Measurements from ENCODE around the gene GUSB.

DNA sequence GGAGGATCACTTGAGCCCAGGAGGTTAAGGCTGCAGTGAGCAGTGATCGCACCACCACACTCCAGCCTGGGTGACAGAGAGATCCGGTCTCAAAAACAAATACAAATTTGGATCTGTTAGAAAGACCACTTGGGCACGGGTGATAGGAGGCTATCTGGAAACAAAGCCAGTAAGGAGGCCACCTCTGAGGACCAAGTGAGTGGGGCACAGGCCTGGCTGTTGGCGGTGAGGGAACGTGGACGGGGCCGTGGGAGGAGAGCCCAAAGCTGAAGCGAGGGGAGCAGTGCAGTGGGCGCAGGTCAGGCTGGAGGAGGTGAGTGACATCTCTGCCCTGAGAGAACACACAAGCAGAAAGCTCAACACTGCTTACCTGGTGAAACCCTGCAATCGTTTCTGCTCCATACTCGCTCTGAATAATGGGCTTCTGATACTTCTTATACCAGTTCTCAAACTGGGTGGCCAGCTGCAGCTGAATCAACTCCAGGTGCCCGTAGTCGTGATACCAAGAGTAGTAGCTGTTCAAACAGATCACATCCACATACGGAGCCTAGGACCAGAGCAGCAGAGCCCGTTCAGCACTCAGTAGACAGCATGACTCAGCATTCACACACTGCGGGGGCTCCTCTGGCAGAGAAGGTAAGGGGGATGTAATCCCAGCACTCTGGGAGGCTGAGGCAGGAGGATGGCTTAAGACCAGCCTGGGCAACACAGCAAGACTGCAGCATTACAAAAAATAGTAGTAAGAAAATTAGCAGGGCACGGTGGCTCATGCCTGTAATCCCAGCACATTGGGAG lies 14.5 kb downstream of the GUSB start:
- TF ChIP-seq, protein P1, sequence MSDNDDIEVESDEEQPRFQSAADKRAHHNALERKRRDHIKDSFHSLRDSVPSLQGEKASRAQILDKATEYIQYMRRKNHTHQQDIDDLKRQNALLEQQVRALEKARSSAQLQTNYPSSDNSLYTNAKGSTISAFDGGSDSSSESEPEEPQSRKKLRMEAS (CRISPR knock-in tag; IDR thresholded peaks at IDR 0.05): no peak
- no peak for TF ChIP-seq LARP7 (IDR thresholded peaks at IDR 0.05)
- no peak for TF ChIP-seq DIDO1 (tag; IDR thresholded peaks at IDR 0.05; ENCODE audit: low read depth)
- TF ChIP-seq, protein P2, sequence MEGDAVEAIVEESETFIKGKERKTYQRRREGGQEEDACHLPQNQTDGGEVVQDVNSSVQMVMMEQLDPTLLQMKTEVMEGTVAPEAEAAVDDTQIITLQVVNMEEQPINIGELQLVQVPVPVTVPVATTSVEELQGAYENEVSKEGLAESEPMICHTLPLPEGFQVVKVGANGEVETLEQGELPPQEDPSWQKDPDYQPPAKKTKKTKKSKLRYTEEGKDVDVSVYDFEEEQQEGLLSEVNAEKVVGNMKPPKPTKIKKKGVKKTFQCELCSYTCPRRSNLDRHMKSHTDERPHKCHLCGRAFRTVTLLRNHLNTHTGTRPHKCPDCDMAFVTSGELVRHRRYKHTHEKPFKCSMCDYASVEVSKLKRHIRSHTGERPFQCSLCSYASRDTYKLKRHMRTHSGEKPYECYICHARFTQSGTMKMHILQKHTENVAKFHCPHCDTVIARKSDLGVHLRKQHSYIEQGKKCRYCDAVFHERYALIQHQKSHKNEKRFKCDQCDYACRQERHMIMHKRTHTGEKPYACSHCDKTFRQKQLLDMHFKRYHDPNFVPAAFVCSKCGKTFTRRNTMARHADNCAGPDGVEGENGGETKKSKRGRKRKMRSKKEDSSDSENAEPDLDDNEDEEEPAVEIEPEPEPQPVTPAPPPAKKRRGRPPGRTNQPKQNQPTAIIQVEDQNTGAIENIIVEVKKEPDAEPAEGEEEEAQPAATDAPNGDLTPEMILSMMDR (IDR thresholded peaks at IDR 0.05 in 2 of 3, conservative IDR thresholded peaks at IDR 0.05 in 1 of 3; ENCODE audit: insufficient read depth in 2 of 3, low read depth in 1 of 3, low read length in 3 of 3): no peak
- TF ChIP-seq, protein P3, sequence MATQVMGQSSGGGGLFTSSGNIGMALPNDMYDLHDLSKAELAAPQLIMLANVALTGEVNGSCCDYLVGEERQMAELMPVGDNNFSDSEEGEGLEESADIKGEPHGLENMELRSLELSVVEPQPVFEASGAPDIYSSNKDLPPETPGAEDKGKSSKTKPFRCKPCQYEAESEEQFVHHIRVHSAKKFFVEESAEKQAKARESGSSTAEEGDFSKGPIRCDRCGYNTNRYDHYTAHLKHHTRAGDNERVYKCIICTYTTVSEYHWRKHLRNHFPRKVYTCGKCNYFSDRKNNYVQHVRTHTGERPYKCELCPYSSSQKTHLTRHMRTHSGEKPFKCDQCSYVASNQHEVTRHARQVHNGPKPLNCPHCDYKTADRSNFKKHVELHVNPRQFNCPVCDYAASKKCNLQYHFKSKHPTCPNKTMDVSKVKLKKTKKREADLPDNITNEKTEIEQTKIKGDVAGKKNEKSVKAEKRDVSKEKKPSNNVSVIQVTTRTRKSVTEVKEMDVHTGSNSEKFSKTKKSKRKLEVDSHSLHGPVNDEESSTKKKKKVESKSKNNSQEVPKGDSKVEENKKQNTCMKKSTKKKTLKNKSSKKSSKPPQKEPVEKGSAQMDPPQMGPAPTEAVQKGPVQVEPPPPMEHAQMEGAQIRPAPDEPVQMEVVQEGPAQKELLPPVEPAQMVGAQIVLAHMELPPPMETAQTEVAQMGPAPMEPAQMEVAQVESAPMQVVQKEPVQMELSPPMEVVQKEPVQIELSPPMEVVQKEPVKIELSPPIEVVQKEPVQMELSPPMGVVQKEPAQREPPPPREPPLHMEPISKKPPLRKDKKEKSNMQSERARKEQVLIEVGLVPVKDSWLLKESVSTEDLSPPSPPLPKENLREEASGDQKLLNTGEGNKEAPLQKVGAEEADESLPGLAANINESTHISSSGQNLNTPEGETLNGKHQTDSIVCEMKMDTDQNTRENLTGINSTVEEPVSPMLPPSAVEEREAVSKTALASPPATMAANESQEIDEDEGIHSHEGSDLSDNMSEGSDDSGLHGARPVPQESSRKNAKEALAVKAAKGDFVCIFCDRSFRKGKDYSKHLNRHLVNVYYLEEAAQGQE (IDR thresholded peaks at IDR 0.05; ENCODE audit: borderline replicate concordance): no peak
- TF ChIP-seq, protein P3 (CRISPR knock-in tag; IDR thresholded peaks at IDR 0.05; ENCODE audit: low read depth): no peak

Data from K562 (cell line).